Measurements from ENCODE around the gene FRS3.

Gene FRS3

GRCh38 chr6:41774841-41775240 is 4.9 kb downstream of the FRS3 start:
- Histone ChIP-seq H3K4me2 (ENCODE audit: low read depth, low read length, poor library complexity, severe bottlenecking) (no peak overlapping the region), H3K36me3 (ENCODE audit: insufficient read depth, low read length) (peaks cover 13% of the 10 kb centered on the region; the same call in 1 of the 2 replicates), H3F3A (ENCODE audit: low read depth) (no peaks in the 10 kb centered on the region), H3K9me2 (replicated peaks; ENCODE audit: low read depth, low read length) (no peaks in the 10 kb centered on the region), H3K4me3 (ENCODE audit: low read length, poor library complexity, severe bottlenecking) (no peak overlapping the region), H3K27me3 (ENCODE audit: insufficient read depth, low read length, poor library complexity, severe bottlenecking) (no peaks in the 10 kb centered on the region), H4K20me1 (ENCODE audit: insufficient read depth, low read length, poor library complexity, severe bottlenecking) (peaks cover 5% of the 10 kb centered on the region), H2AFZ (ENCODE audit: low read length) (no peak overlapping the region), H3K9ac (ENCODE audit: low read depth, low read length, poor library complexity, severe bottlenecking) (no peak overlapping the region), H3K79me2 (ENCODE audit: insufficient read depth, low read length) (peaks cover 9% of the 10 kb centered on the region), H3K4me1 (ENCODE audit: insufficient read depth, low read length, poor library complexity, severe bottlenecking) (peaks cover 8% of the 10 kb centered on the region), H3K9me3 (ENCODE audit: insufficient read depth, low read depth, low read length) (no peaks in the 10 kb centered on the region)
- no peak for TF ChIP-seq CTCF (conservative IDR thresholded peaks at IDR 0.05; ENCODE audit: low read length)
- no peak for TF ChIP-seq EZH2phosphoT487 (IDR thresholded peaks at IDR 0.05; ENCODE audit: borderline replicate concordance)

GRCh38 chr6:41771058-41771983 is 8.4 kb downstream of the FRS3 start:
- Histone ChIP-seq H3F3A (ENCODE audit: low read depth) (no peaks in the 10 kb centered on the region), H3K79me2 (ENCODE audit: insufficient read depth, low read length) (no peaks in the 10 kb centered on the region), H2AFZ (ENCODE audit: low read length) (no peak overlapping the region), H3K27me3 (ENCODE audit: insufficient read depth, low read length, poor library complexity, severe bottlenecking) (no peaks in the 10 kb centered on the region), H3K9me3 (ENCODE audit: insufficient read depth, low read depth, low read length) (no peaks in the 10 kb centered on the region), H3K36me3 (ENCODE audit: insufficient read depth, low read length) (peaks cover 13% of the 10 kb centered on the region; the same call in 1 of the 2 replicates), H3K4me3 (ENCODE audit: low read length, poor library complexity, severe bottlenecking) (no peak overlapping the region), H4K20me1 (ENCODE audit: insufficient read depth, low read length, poor library complexity, severe bottlenecking) (no peaks in the 10 kb centered on the region), H3K9ac (ENCODE audit: low read depth, low read length, poor library complexity, severe bottlenecking) (no peak overlapping the region), H3K4me2 (ENCODE audit: low read depth, low read length, poor library complexity, severe bottlenecking) (no peak overlapping the region), H3K4me1 (ENCODE audit: insufficient read depth, low read length, poor library complexity, severe bottlenecking) (peaks cover 33% of the 10 kb centered on the region), H3K9me2 (replicated peaks; ENCODE audit: low read depth, low read length) (no peaks in the 10 kb centered on the region)
- TF ChIP-seq EZH2phosphoT487 (IDR thresholded peaks at IDR 0.05; ENCODE audit: borderline replicate concordance) (no peak), CTCF (conservative IDR thresholded peaks at IDR 0.05; ENCODE audit: low read length) (no peak)

GRCh38 chr6:41770381-41771057 is 9.2 kb downstream of the FRS3 start:
- Histone ChIP-seq H3K9me2 (replicated peaks; ENCODE audit: low read depth, low read length) (no peaks in the 10 kb centered on the region), H3K36me3 (ENCODE audit: insufficient read depth, low read length) (peaks cover 13% of the 10 kb centered on the region; the same call in 1 of the 2 replicates), H3K9me3 (ENCODE audit: insufficient read depth, low read depth, low read length) (no peaks in the 10 kb centered on the region), H3K4me3 (ENCODE audit: low read length, poor library complexity, severe bottlenecking) (no peak overlapping the region), H3K9ac (ENCODE audit: low read depth, low read length, poor library complexity, severe bottlenecking) (no peak overlapping the region), H3F3A (ENCODE audit: low read depth) (no peaks in the 10 kb centered on the region), H2AFZ (ENCODE audit: low read length) (no peak overlapping the region), H3K27me3 (ENCODE audit: insufficient read depth, low read length, poor library complexity, severe bottlenecking) (no peaks in the 10 kb centered on the region), H3K79me2 (ENCODE audit: insufficient read depth, low read length) (no peaks in the 10 kb centered on the region), H3K4me2 (ENCODE audit: low read depth, low read length, poor library complexity, severe bottlenecking) (no peak overlapping the region), H3K4me1 (ENCODE audit: insufficient read depth, low read length, poor library complexity, severe bottlenecking) (peaks cover 34% of the 10 kb centered on the region), H4K20me1 (ENCODE audit: insufficient read depth, low read length, poor library complexity, severe bottlenecking) (no peaks in the 10 kb centered on the region)
- no peak for TF ChIP-seq CTCF (conservative IDR thresholded peaks at IDR 0.05; ENCODE audit: low read length)
- no peak for TF ChIP-seq EZH2phosphoT487 (IDR thresholded peaks at IDR 0.05; ENCODE audit: borderline replicate concordance)
